Liver (tissue), 3 donors: ENCODE data around the gene JPH3.

Experiments used
- EGR1 ChIP-seq, 2 donors: IDR thresholded peaks; 2 replicates each; pipeline ENCODE4 v1.6.1; 2016 to 2018; ENCODE audit warnings: antibody characterized with exemption in 2 of 2, low read depth in 2 of 2
- FOXA2 ChIP-seq: IDR thresholded peaks from 2 replicates; pipeline ENCODE4 v1.6.1; 2016; ENCODE audit warnings: antibody characterized with exemption
- HNF4A ChIP-seq, 2 donors: conservative IDR thresholded peaks; 2 replicates each; pipeline ENCODE4 v1.6.1; 2016; ENCODE audit warnings: antibody characterized with exemption in 2 of 2, mild to moderate bottlenecking in 2 of 2
- RAD21 ChIP-seq, 2 donors: IDR thresholded peaks; 2 replicates each; pipeline ENCODE4 v1.6.1; 2016; ENCODE audit warnings: antibody characterized with exemption in 2 of 2, mild to moderate bottlenecking in 2 of 2
- SP1 ChIP-seq: IDR thresholded peaks from 2 replicates; pipeline ENCODE4 v1.6.1; 2018; ENCODE audit warnings: antibody characterized with exemption, mild to moderate bottlenecking
- TAF1 ChIP-seq: conservative IDR thresholded peaks from 2 replicates; pipeline ENCODE4 v1.6.1; 2016; ENCODE audit warnings: antibody characterized with exemption, mild to moderate bottlenecking
- YY1 ChIP-seq: IDR thresholded peaks from 2 replicates; pipeline ENCODE4 v1.6.1; 2016; ENCODE audit warnings: antibody characterized with exemption, mild to moderate bottlenecking
- TF ChIP-seq, protein P1 (sequence below): IDR thresholded peaks from 2 replicates; pipeline ENCODE4 v1.6.1; 2016; ENCODE audit warnings: antibody characterized with exemption
- TF ChIP-seq, protein P2 (sequence below): fragments of 150-350 bp; IDR thresholded peaks from 2 replicates; pipeline ENCODE4 v1.5.1; 2017; ENCODE audit warnings: improper control_type of control experiment, low read depth, low read length; ENCODE audit not compliant: missing input control
- TF ChIP-seq, protein P3 (sequence below): IDR thresholded peaks from 2 replicates; pipeline ENCODE4 v1.6.1; 2016; ENCODE audit warnings: antibody characterized with exemption
- TF ChIP-seq, protein P4 (sequence below): IDR thresholded peaks from 2 replicates; pipeline ENCODE4 v1.6.1; 2016; ENCODE audit warnings: antibody characterized with exemption, mild to moderate bottlenecking
- donor health status: healthy.
- donor health status: healthy.

DNA sequence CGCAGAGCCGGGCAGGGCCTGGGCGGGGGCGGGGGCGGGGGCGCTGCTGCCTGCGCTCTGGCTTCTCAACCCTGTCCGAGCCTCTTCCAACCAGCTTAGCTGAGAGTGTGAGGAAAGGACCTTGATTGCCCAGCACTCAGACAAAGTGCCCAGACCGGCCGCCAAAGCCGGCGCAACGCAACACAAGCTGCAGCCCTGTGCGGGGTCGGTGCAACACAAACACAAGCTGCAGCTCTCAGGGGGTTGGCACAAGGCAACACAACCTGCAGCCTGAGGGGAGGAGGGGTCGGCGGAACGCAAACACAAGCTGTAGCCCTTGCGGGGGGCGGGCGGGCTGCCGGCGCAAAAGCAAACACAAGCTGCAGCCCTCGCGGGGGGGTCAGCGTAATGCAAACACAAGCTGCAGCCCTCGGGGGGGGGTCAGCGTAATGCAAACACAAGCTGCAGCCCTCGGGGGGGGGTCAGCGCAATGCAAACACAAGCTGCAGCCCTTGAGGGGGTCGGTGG lies 103.5 kb downstream of the JPH3 start:
- TF ChIP-seq, protein P1, sequence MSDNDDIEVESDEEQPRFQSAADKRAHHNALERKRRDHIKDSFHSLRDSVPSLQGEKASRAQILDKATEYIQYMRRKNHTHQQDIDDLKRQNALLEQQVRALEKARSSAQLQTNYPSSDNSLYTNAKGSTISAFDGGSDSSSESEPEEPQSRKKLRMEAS: no peak
- TF ChIP-seq YY1: no peak
- TF ChIP-seq RAD21 (IDR thresholded peaks at IDR 0.05): no peak
- TF ChIP-seq, protein P2, sequence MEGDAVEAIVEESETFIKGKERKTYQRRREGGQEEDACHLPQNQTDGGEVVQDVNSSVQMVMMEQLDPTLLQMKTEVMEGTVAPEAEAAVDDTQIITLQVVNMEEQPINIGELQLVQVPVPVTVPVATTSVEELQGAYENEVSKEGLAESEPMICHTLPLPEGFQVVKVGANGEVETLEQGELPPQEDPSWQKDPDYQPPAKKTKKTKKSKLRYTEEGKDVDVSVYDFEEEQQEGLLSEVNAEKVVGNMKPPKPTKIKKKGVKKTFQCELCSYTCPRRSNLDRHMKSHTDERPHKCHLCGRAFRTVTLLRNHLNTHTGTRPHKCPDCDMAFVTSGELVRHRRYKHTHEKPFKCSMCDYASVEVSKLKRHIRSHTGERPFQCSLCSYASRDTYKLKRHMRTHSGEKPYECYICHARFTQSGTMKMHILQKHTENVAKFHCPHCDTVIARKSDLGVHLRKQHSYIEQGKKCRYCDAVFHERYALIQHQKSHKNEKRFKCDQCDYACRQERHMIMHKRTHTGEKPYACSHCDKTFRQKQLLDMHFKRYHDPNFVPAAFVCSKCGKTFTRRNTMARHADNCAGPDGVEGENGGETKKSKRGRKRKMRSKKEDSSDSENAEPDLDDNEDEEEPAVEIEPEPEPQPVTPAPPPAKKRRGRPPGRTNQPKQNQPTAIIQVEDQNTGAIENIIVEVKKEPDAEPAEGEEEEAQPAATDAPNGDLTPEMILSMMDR: no peak
- TF ChIP-seq EGR1 (IDR thresholded peaks at IDR 0.05; ENCODE audit: low read depth in 2 of 2): no peak
- TF ChIP-seq, protein P3, sequence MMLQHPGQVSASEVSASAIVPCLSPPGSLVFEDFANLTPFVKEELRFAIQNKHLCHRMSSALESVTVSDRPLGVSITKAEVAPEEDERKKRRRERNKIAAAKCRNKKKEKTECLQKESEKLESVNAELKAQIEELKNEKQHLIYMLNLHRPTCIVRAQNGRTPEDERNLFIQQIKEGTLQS: no peak
- no peak for TF ChIP-seq TAF1
- no peak for TF ChIP-seq HNF4A (conservative IDR thresholded peaks at IDR 0.05)
- TF ChIP-seq, protein P4, sequence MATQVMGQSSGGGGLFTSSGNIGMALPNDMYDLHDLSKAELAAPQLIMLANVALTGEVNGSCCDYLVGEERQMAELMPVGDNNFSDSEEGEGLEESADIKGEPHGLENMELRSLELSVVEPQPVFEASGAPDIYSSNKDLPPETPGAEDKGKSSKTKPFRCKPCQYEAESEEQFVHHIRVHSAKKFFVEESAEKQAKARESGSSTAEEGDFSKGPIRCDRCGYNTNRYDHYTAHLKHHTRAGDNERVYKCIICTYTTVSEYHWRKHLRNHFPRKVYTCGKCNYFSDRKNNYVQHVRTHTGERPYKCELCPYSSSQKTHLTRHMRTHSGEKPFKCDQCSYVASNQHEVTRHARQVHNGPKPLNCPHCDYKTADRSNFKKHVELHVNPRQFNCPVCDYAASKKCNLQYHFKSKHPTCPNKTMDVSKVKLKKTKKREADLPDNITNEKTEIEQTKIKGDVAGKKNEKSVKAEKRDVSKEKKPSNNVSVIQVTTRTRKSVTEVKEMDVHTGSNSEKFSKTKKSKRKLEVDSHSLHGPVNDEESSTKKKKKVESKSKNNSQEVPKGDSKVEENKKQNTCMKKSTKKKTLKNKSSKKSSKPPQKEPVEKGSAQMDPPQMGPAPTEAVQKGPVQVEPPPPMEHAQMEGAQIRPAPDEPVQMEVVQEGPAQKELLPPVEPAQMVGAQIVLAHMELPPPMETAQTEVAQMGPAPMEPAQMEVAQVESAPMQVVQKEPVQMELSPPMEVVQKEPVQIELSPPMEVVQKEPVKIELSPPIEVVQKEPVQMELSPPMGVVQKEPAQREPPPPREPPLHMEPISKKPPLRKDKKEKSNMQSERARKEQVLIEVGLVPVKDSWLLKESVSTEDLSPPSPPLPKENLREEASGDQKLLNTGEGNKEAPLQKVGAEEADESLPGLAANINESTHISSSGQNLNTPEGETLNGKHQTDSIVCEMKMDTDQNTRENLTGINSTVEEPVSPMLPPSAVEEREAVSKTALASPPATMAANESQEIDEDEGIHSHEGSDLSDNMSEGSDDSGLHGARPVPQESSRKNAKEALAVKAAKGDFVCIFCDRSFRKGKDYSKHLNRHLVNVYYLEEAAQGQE: no peak
- no peak for TF ChIP-seq SP1
- TF ChIP-seq FOXA2: no peak
